H1 (cell line): ENCODE results near the gene SLC9C2. TPM values are rescaled to one million over a fixed set of nuclear protein-coding genes. Genes with fewer than 3 reads are reported as not detected.

Source experiments
- CTCF ChIA-PET: fragments of 300-600 bp; sonication (Branson Sonifier 250); formaldehyde crosslinking; loops from one replicate; lab custom pipeline; 2021; ENCODE audit not compliant: partially characterized antibody; lab: Charles Lee
- POLR2A ChIA-PET: fragments of 300-600 bp; sonication (Branson Sonifier 250); formaldehyde crosslinking; loops from one replicate; lab custom pipeline; 2021; ENCODE audit warnings: inconsistent platforms; ENCODE audit not compliant: partially characterized antibody; lab: Charles Lee
- DNase-seq, 2 experiments: peaks; one replicate each; pipeline versions ENCODE4 v3.0.0 to v3.0.0-alpha.2; 2010 to 2022; ENCODE audit warnings: low spot score in 2 of 2, low read depth in 1 of 2, mixed read lengths in 1 of 2
- FAIRE-seq: peaks from 2 replicates; lab custom pipeline; 2011; peaks lifted over from hg19 to GRCh38; lab: Jason Lieb, UNC
- H2AFZ ChIP-seq: 2 replicates; pipeline ENCODE4 v1.8.1; 2012; ENCODE audit warnings: low read length, inconsistent platforms
- H2AK5ac ChIP-seq: 2 replicates; pipeline ENCODE4 v1.6.1; 2013; ENCODE audit warnings: low read depth, low read length
- H2BK120ac ChIP-seq: replicated peaks from 2 replicates; pipeline ENCODE3; 2013; ENCODE audit warnings: low read depth, low read length, inconsistent platforms
- H2BK12ac ChIP-seq: 2 replicates; pipeline ENCODE4 v1.6.1; 2013; ENCODE audit warnings: low read depth, low read length
- H2BK15ac ChIP-seq: 2 replicates; pipeline ENCODE4 v1.6.1; 2013; ENCODE audit warnings: low read length
- H2BK20ac ChIP-seq: 2 replicates; pipeline ENCODE4 v1.6.1; 2013; ENCODE audit warnings: low read length
- H2BK5ac ChIP-seq: 2 replicates; pipeline ENCODE4 v1.6.1; 2013; ENCODE audit warnings: low read depth, low read length
- H3K14ac ChIP-seq: 2 replicates; pipeline ENCODE4 v1.6.1; 2013; ENCODE audit warnings: inconsistent platforms; ENCODE audit not compliant: insufficient read length
- H3K18ac ChIP-seq: 2 replicates; pipeline ENCODE4 v1.6.1; 2013; ENCODE audit warnings: low read length; ENCODE audit errors: extremely low read depth
- H3K23ac ChIP-seq: 2 replicates; pipeline ENCODE4 v1.6.1; 2013; ENCODE audit warnings: inconsistent platforms; ENCODE audit not compliant: insufficient read length
- H3K23me2 ChIP-seq: 2 replicates; pipeline ENCODE4 v1.6.1; 2013; ENCODE audit warnings: low read depth, low read length
- H3K27ac ChIP-seq: 2 replicates; pipeline ENCODE4 v1.6.1; 2011; ENCODE audit warnings: low read depth, low read length, inconsistent platforms
- H3K27me3 ChIP-seq, 4 experiments: replicated peaks in 1 of 4; 1 replicate in 1 of 4; 2 replicates in 3 of 4; pipeline versions ENCODE4 v1.6.1 to v1.8.1; 2011 to 2013; ENCODE audit warnings: low read length in 3 of 4, mild to moderate bottlenecking in 3 of 4, inconsistent platforms in 2 of 4, mixed read lengths in 2 of 4, moderate library complexity in 1 of 4; ENCODE audit not compliant: control insufficient read depth in 3 of 4, insufficient read depth in 3 of 4; ENCODE audit errors: extremely low read depth in 1 of 4
- H3K36me3 ChIP-seq, 4 experiments: 2 replicates each; pipeline versions ENCODE4 v1.6.1 to v1.8.1; 2011 to 2013; ENCODE audit warnings: mild to moderate bottlenecking in 4 of 4, low read length in 3 of 4, moderate library complexity in 2 of 4, control low read depth in 1 of 4, inconsistent platforms in 1 of 4; ENCODE audit not compliant: insufficient read depth in 4 of 4, control insufficient read depth in 2 of 4
- H3K4ac ChIP-seq: replicated peaks from 2 replicates; pipeline ENCODE3; 2013; ENCODE audit warnings: low read length, low read depth, mixed read lengths, inconsistent platforms; ENCODE audit not compliant: insufficient read length
- H3K4me1 ChIP-seq, 4 experiments: replicated peaks in 1 of 4; 1 replicate in 1 of 4; 2 replicates in 3 of 4; pipeline versions ENCODE4 v1.6.1 to v1.8.1; 2011 to 2013; ENCODE audit warnings: low read length in 3 of 4, inconsistent platforms in 2 of 4, mixed read lengths in 1 of 4; ENCODE audit not compliant: insufficient read depth in 4 of 4, control insufficient read depth in 3 of 4
- H3K4me2 ChIP-seq, 2 experiments: 2 replicates each; pipeline versions ENCODE4 v1.6.1 to v1.8.1; 2011 to 2013; ENCODE audit warnings: low read depth in 2 of 2, low read length in 2 of 2, control low read depth in 1 of 2, inconsistent platforms in 1 of 2, mild to moderate bottlenecking in 1 of 2; ENCODE audit not compliant: insufficient read depth in 1 of 2
- H3K4me3 ChIP-seq, 4 experiments: fragments of 200-600, 300-600 bp in 1 of 4; sonication (generic), shearing (Covaris generic), sonication (Bioruptor Twin) in 1 of 4; 2 replicates each; pipeline versions ENCODE4 v1.5.1 to v1.8.1; 2011 to 2016; ENCODE audit warnings: low read length in 4 of 4, low read depth in 3 of 4, control low read depth in 2 of 4, inconsistent platforms in 2 of 4, mild to moderate bottlenecking in 2 of 4, mixed read lengths in 1 of 4, moderate library complexity in 1 of 4; ENCODE audit not compliant: insufficient read depth in 2 of 4; ENCODE audit errors: extremely low read depth in 1 of 4
- H3K56ac ChIP-seq: replicated peaks from 2 replicates; pipeline ENCODE3; 2013; ENCODE audit warnings: low read depth, mild to moderate bottlenecking, mixed read lengths, low read length, inconsistent platforms; ENCODE audit not compliant: insufficient read length
- H3K79me1 ChIP-seq: 2 replicates; pipeline ENCODE4 v1.6.1; 2013; ENCODE audit warnings: low read depth, low read length, control low read depth
- H3K79me2 ChIP-seq, 2 experiments: 2 replicates each; pipeline versions ENCODE4 v1.6.1 to v1.8.1; 2012 to 2013; ENCODE audit warnings: low read length in 2 of 2, mild to moderate bottlenecking in 2 of 2, inconsistent platforms in 1 of 2; ENCODE audit not compliant: insufficient read depth in 2 of 2, control insufficient read depth in 1 of 2
- H3K9ac ChIP-seq, 4 experiments: replicated peaks in 1 of 4; 1 replicate in 1 of 4; 2 replicates in 3 of 4; pipeline versions ENCODE4 v1.6.1 to v1.8.1; 2011 to 2013; ENCODE audit warnings: low read depth in 3 of 4, low read length in 3 of 4, control low read depth in 2 of 4, mild to moderate bottlenecking in 2 of 4, moderate library complexity in 2 of 4, inconsistent platforms in 1 of 4; ENCODE audit errors: extremely low read depth in 1 of 4
- H3K9me3 ChIP-seq, 2 experiments: 2 replicates each; pipeline versions ENCODE4 v1.6.1 to v1.8.1; 2012 to 2013; ENCODE audit warnings: mild to moderate bottlenecking in 2 of 2, moderate library complexity in 2 of 2, control low read depth in 1 of 2, inconsistent platforms in 1 of 2, low read depth in 1 of 2, low read length in 1 of 2, mixed read lengths in 1 of 2; ENCODE audit not compliant: insufficient read depth in 2 of 2
- H4K20me1 ChIP-seq, 2 experiments: replicated peaks in 1 of 2; 2 replicates each; pipeline versions ENCODE3 to v1.8.1; 2011 to 2013; ENCODE audit warnings: inconsistent platforms in 2 of 2, low read length in 2 of 2, mild to moderate bottlenecking in 1 of 2; ENCODE audit not compliant: insufficient read depth in 2 of 2, control insufficient read depth in 1 of 2
- H4K5ac ChIP-seq: 2 replicates; pipeline ENCODE4 v1.6.1; 2013; ENCODE audit warnings: low read length, low read depth, mixed read lengths, inconsistent platforms; ENCODE audit not compliant: insufficient read length
- H4K8ac ChIP-seq: 2 replicates; pipeline ENCODE4 v1.8.0; 2013; ENCODE audit warnings: mild to moderate bottlenecking, moderate library complexity, low read length, inconsistent platforms; ENCODE audit not compliant: insufficient read depth; ENCODE audit errors: extremely low read depth
- H4K91ac ChIP-seq: replicated peaks from 2 replicates; pipeline ENCODE3; 2013; ENCODE audit warnings: low read length, mixed read lengths, inconsistent platforms; ENCODE audit not compliant: insufficient read length
- BRCA1 ChIP-seq: IDR thresholded peaks from 2 replicates; pipeline ENCODE4 v1.6.1; 2012; ENCODE audit warnings: low read depth, low read length, improper control_type of control experiment
- HDAC2 ChIP-seq, 2 experiments: fragments of 300-600 bp in 1 of 2; sonication (generic) in 1 of 2; IDR thresholded peaks; 2 replicates each; pipeline ENCODE4 v1.6.1; 2011 to 2012; ENCODE audit warnings: low read depth in 2 of 2, low read length in 2 of 2, mild to moderate bottlenecking in 2 of 2, moderate library complexity in 2 of 2, borderline replicate concordance in 1 of 2, inconsistent platforms in 1 of 2
- HDAC6 ChIP-seq: IDR thresholded peaks from one replicate; pipeline ENCODE4 v1.7.1; 2012; ENCODE audit warnings: low read depth, mild to moderate bottlenecking, inconsistent platforms, low read length, moderate library complexity
- JUND ChIP-seq: IDR thresholded peaks from 2 replicates; pipeline ENCODE4 v1.6.1; 2011; ENCODE audit warnings: mild to moderate bottlenecking, improper control_type of control experiment, low read length
- KDM5A ChIP-seq: fragments of 200-600 bp; IDR thresholded peaks from 2 replicates; pipeline ENCODE4 v1.7.1; 2012; ENCODE audit warnings: mild to moderate bottlenecking, low read length, inconsistent platforms, mixed read lengths
- MAFK ChIP-seq: IDR thresholded peaks from 2 replicates; pipeline ENCODE4 v1.6.1; 2012; ENCODE audit warnings: low read depth, mild to moderate bottlenecking, improper control_type of control experiment, low read length
- NRF1 ChIP-seq: IDR thresholded peaks from 2 replicates; pipeline ENCODE4 v1.6.1; 2011; ENCODE audit warnings: mild to moderate bottlenecking, low read depth, low read length, improper control_type of control experiment
- SP4 ChIP-seq: IDR thresholded peaks from 2 replicates; pipeline ENCODE4 v1.6.1; 2012; ENCODE audit warnings: low read length, inconsistent platforms
- WGBS, 2 experiments: shearing (Covaris generic) in 1 of 2; methylation state at CpG; one replicate each; pipeline versions ENCODE4 v1.1.6 to v1.1.7; 2013 to 2015; ENCODE audit warnings: low lambda C conversion rate in 2 of 2, mixed read lengths in 2 of 2, inconsistent platforms in 1 of 2, low coverage in 1 of 2, missing lambda C conversion rate in 1 of 2; ENCODE audit not compliant: insufficient replicate concordance in 2 of 2, insufficient coverage in 1 of 2, insufficient read length in 1 of 2; ENCODE audit errors: extremely low coverage in 1 of 2, missing lambda C conversion rate in 1 of 2; 5-methylcytosine and 5-hydroxymethylcytosine counted together
- polyA plus RNA-seq, 7 experiments: library from polyadenylated mRNA; depleted of rRNA in 3 of 7; stranded (reverse) in 5 of 7; unstranded in 2 of 7; fragments of >200 nt in 5 of 7; fragments of 200-250 nt in 2 of 7; gene quantifications; 1 replicate in 5 of 7; 2 replicates in 1 of 7; 4 replicates in 1 of 7; pipeline versions ENCODE4 v1.2.1 to v1.2.3, GENCODE V29; 2011 to 2013; ENCODE audit warnings: missing spikeins in 2 of 7, mixed read lengths in 2 of 7
- total RNA-seq: library from RNA; stranded (reverse); fragmentation: NEBNext Ultra II Directional; extraction: Animal tissue kit (Norgen Biotek cat#: 25700); gene quantifications from 2 replicates; pipeline ENCODE4 v1.2.1, GENCODE V29; 2021

Gene SLC9C2
- total and polyA plus RNA-seq, 2 of the 8 experiments (the other 6 are each of a cell fraction or from before 2014, with no cell fraction given): not detected

GRCh38 chr1:173527151-173527826, 75.6 kb downstream of the SLC9C2 start:
- H3K4me2 ChIP-seq: no peak overlapping the region
- no peak overlapping the region for H2BK20ac ChIP-seq
- no peaks in the 10 kb centered on the region for H3K9me3 ChIP-seq
- H2BK5ac ChIP-seq: no peak overlapping the region
- H3K27me3 ChIP-seq: no peaks in the 10 kb centered on the region
- no peaks in the 10 kb centered on the region for H3K36me3 ChIP-seq
- no peak overlapping the region for H3K4me3 ChIP-seq
- no peak overlapping the region for H3K4ac ChIP-seq
- H3K27ac ChIP-seq: no peak overlapping the region
- no peak overlapping the region for H4K8ac ChIP-seq
- peaks cover 0 to 10% (median 8%) of the 10 kb centered on the region in 4 experiments; a peak in 5 of 7 replicates for H3K4me1 ChIP-seq
- no peak overlapping the region for H2BK12ac ChIP-seq
- no peak overlapping the region for H2BK120ac ChIP-seq
- H2AFZ ChIP-seq: no peak overlapping the region
- no peaks in the 10 kb centered on the region for H3K23me2 ChIP-seq
- H3K14ac ChIP-seq: no peak overlapping the region
- FAIRE-seq (no peak), DNase-seq (no peak)
- H4K20me1 ChIP-seq: no peaks in the 10 kb centered on the region
- H3K56ac ChIP-seq: no peak overlapping the region
- H3K9ac ChIP-seq: no peak overlapping the region
- no peak for TF ChIP-seq HDAC2 (IDR thresholded peaks at IDR 0.05; ENCODE audit: borderline replicate concordance in 1 of 2, low read depth in 2 of 2, low read length in 2 of 2)
- TF ChIP-seq SP4: no peak
- no peak for TF ChIP-seq HDAC6
- no peak for TF ChIP-seq BRCA1
- TF ChIP-seq KDM5A: no peak
- TF ChIP-seq NRF1: no peak
- no peak for TF ChIP-seq JUND
- no peak for TF ChIP-seq MAFK
- H3K18ac ChIP-seq: no peak overlapping the region
- H2AK5ac ChIP-seq: no peak overlapping the region
- no peaks in the 10 kb centered on the region for H3K79me2 ChIP-seq
- POLR2A ChIA-PET: no interaction called here
- H2BK15ac ChIP-seq: no peak overlapping the region
- H3K23ac ChIP-seq: no peak overlapping the region
- no peak overlapping the region for H4K91ac ChIP-seq
- WGBS, 2 experiments: 93% methylated on average over 3 of the region's 3 CpGs; no CpG with 5 or more reads in 1 of the 2 experiments
- H3K79me1 ChIP-seq: no peaks in the 10 kb centered on the region
- CTCF ChIA-PET: interaction anchor here (1.0 to 1.4 kb wide), 3 partner anchors 8 to 98 kb away, joined by 3 to 6 read pairs (median 4); no protein-coding TSS in a partner anchor
- no peak overlapping the region for H4K5ac ChIP-seq
